PC-3 (cell line): ENCODE data around the gene TSR2. TPM values are rescaled to one million over a fixed set of nuclear protein-coding genes. Genes with fewer than 3 reads are reported as not detected.

Experiments
- ATAC-seq: fragments of 200-7000 bp; cut with Tn5 transposase; 2 replicates; pipeline ENCODE4 v1.9.1; 2020; ENCODE audit warnings: mild to moderate bottlenecking, moderate library complexity
- BruUV-seq: library from RNA; stranded (reverse); fragments of 400-500 nt; replicated peaks from 2 replicates; lab custom pipeline; 2021; lab: Mats Ljungman, UMichigan
- CTCF ChIA-PET: fragments of 300-600 bp; sonication (Branson Sonifier 250); formaldehyde crosslinking; loops from one replicate; lab custom pipeline; 2022; ENCODE audit warnings: antibody characterized with exemption; lab: Charles Lee
- POLR2A ChIA-PET: fragments of 300-600 bp; sonication (Branson Sonifier 250); formaldehyde crosslinking; loops from one replicate; lab custom pipeline; 2022; ENCODE audit warnings: antibody characterized with exemption; ENCODE audit not compliant: unreplicated experiment; lab: Charles Lee
- DNase-seq: peaks from one replicate; pipeline ENCODE4 v3.0.0-alpha.2; 2015
- H2AFZ ChIP-seq: fragments of 300-600 bp; sonication (generic); 2 replicates; pipeline ENCODE4 v1.6.0; 2016; ENCODE audit warnings: antibody characterized with exemption, low read length
- H3F3A ChIP-seq: fragments of 300-600 bp; sonication (generic); one replicate; pipeline ENCODE4 v1.6.0; 2017; ENCODE audit warnings: antibody characterized with exemption, low read length, control low read depth, mild to moderate bottlenecking; ENCODE audit not compliant: unreplicated experiment
- H3K27ac ChIP-seq: fragments of 300-600 bp; sonication (generic); 2 replicates; pipeline ENCODE4 v1.5.1; 2016; ENCODE audit warnings: mild to moderate bottlenecking, low read length
- H3K27me3 ChIP-seq: fragments of 300-600 bp; sonication (generic); 2 replicates; pipeline ENCODE4 v1.6.1; 2016; ENCODE audit warnings: low read length, mixed read lengths
- H3K36me3 ChIP-seq: fragments of 300-600 bp; sonication (generic); 2 replicates; pipeline ENCODE4 v1.6.1; 2016; ENCODE audit warnings: low read depth, mixed run types, low read length, mixed read lengths
- H3K4me1 ChIP-seq: fragments of 300-600 bp; sonication (generic); 2 replicates; pipeline ENCODE4 v1.5.1; 2016; ENCODE audit warnings: low read length; ENCODE audit not compliant: insufficient read depth
- H3K4me2 ChIP-seq: fragments of 300-600 bp; sonication (generic); 2 replicates; pipeline ENCODE4 v1.6.0; 2016; ENCODE audit warnings: low read length
- H3K4me3 ChIP-seq: fragments of 300-600 bp; sonication (generic); 2 replicates; pipeline ENCODE4 v1.5.1; 2016; ENCODE audit warnings: mild to moderate bottlenecking, low read length, mixed read lengths
- H3K79me2 ChIP-seq: fragments of 300-600 bp; sonication (generic); 2 replicates; pipeline ENCODE4 v1.6.1; 2017; ENCODE audit warnings: low read length, mixed read lengths
- H3K9ac ChIP-seq: fragments of 300-600 bp; sonication (generic); 2 replicates; pipeline ENCODE4 v1.6.0; 2016; ENCODE audit warnings: mild to moderate bottlenecking, low read length
- H3K9me2 ChIP-seq: fragments of 300-600 bp; sonication (generic); replicated peaks from 2 replicates; pipeline ENCODE4 v1.6.1; 2016; ENCODE audit warnings: mixed run types, low read length, mixed read lengths
- H3K9me3 ChIP-seq: fragments of 300-600 bp; sonication (generic); 2 replicates; pipeline ENCODE4 v1.6.1; 2016; ENCODE audit warnings: low read length, mixed read lengths
- H4K20me1 ChIP-seq: fragments of 300-600 bp; sonication (generic); 2 replicates; pipeline ENCODE4 v1.6.1; 2016; ENCODE audit warnings: low read length, mixed read lengths
- EZH2 ChIP-seq: fragments of 300-600 bp; sonication (generic); IDR thresholded peaks from one replicate; pipeline ENCODE4 v1.6.1; 2017; ENCODE audit warnings: antibody characterized with exemption, mild to moderate bottlenecking, low read length; ENCODE audit not compliant: unreplicated experiment
- EZH2phosphoT487 ChIP-seq: fragments of 300-600 bp; sonication (generic); IDR thresholded peaks from 2 replicates; pipeline ENCODE4 v1.6.1; 2018; ENCODE audit warnings: mild to moderate bottlenecking, antibody characterized with exemption, low read length, borderline replicate concordance
- intact Hi-C: fragments of 100-400 bp; cut with micrococcal nuclease; formaldehyde crosslinking; loops from 2 replicates; pipeline ENCODE4 v1.9.0; 2023
- total RNA-seq: library from RNA; depleted of rRNA; stranded (reverse); fragments of >200 nt; gene quantifications from 2 replicates; pipeline ENCODE4 v1.2.3, GENCODE V29; 2014; rRNA removed
- TF ChIP-seq, protein P1 (sequence below): fragments of 300-600 bp; sonication (generic); conservative IDR thresholded peaks from 2 replicates; pipeline ENCODE4 v1.5.1; 2017; ENCODE audit warnings: antibody characterized with exemption, low read depth, mild to moderate bottlenecking, low read length

TSR2 gene
- total RNA-seq, 1 experiment from 2014 or later, result 38.6 TPM

DNA sequence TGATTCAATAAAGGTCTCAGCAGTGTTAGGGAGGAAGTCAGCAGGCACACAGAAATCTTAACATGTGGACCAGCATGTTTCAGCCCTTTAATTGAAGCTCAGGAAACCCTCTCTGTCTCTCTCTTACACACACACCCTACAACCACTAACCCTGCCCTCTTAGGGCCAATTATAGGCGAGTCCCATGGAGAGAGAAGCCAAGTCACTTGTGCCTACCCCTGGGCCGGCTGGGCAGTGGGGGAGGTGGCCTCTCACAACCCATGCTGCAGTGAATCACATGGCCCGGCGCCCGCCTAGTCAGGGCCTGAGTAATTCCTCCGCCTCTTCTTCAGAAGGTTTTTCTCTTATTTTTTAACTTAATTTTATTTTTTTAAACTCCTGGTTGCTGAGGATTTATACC is 52.1 kb downstream of the TSR2 start:
- H2AFZ ChIP-seq, result peak overlapping the region; percentile 85
- intact Hi-C loops, result no loop called here
- peak; percentile 55 for DNase-seq
- no peaks in the 10 kb centered on the region for H3K27me3 ChIP-seq
- peaks cover 41% of the 10 kb centered on the region for H3K79me2 ChIP-seq
- no peaks in the 10 kb centered on the region for H3K9me2 ChIP-seq
- H3F3A ChIP-seq, result no peaks in the 10 kb centered on the region
- no peak overlapping the region for H3K4me3 ChIP-seq
- TSS peak; percentile 9 for BruUV-seq
- ChIA-PET CTCF (no interaction called here), POLR2A (no interaction called here)
- peak overlapping the region; percentile 25 for H3K27ac ChIP-seq
- H3K9ac ChIP-seq, result peak overlapping the region; percentile 29; the same call in 1 of the 2 replicates
- H3K36me3 ChIP-seq, result no peaks in the 10 kb centered on the region
- peaks cover 17% of the 10 kb centered on the region for H3K4me1 ChIP-seq
- TF ChIP-seq, protein P1, sequence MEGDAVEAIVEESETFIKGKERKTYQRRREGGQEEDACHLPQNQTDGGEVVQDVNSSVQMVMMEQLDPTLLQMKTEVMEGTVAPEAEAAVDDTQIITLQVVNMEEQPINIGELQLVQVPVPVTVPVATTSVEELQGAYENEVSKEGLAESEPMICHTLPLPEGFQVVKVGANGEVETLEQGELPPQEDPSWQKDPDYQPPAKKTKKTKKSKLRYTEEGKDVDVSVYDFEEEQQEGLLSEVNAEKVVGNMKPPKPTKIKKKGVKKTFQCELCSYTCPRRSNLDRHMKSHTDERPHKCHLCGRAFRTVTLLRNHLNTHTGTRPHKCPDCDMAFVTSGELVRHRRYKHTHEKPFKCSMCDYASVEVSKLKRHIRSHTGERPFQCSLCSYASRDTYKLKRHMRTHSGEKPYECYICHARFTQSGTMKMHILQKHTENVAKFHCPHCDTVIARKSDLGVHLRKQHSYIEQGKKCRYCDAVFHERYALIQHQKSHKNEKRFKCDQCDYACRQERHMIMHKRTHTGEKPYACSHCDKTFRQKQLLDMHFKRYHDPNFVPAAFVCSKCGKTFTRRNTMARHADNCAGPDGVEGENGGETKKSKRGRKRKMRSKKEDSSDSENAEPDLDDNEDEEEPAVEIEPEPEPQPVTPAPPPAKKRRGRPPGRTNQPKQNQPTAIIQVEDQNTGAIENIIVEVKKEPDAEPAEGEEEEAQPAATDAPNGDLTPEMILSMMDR, result no peak
- TF ChIP-seq EZH2phosphoT487, result no peak
- TF ChIP-seq EZH2, result no peak
- H4K20me1 ChIP-seq, result no peaks in the 10 kb centered on the region
- peak; percentile 42 for ATAC-seq
- peak overlapping the region; percentile 55 for H3K4me2 ChIP-seq
- H3K9me3 ChIP-seq, result no peaks in the 10 kb centered on the region

DNA sequence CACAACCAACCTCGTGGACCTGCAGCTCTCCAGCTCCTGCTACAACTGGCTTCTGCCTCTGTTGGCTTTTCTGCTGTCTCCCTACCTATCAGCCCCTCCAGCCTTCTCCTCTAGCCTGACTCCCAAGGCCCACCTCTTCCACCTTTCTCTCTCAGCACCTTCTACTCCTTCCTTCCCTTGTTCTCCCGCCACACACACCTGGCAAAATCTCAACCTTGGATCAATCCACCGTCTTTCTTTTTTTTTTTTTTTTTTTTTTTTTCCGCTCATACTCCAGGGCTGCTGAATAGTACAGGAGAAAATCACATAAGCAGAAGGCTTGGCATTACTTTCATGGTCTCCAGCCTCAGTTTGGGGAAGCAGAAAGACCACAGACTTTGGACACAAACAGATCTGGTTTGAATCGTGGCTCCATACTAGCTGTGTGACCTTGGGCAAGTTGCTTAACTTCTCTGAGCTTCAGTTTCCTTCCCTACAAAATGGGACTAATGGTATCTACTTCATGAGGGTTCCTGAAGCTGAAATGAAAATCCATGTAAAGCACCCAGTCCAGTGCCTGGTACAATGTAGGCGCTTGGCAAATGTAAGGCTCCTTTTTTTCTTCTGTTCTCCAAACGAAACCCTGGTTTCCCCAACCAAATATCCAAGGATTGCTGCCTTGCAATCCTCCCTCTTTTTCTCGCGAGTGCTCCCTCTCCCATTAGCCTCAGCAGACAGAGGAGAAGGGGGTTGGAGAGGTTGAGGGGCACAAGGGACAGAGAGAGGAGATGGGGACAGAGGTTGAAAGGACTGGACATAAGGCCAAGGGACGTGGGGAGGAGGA is 54.2 kb downstream of the TSR2 start:
- TF ChIP-seq EZH2phosphoT487 (no peak), EZH2 (no peak)
- TF ChIP-seq, protein P1, result no peak
- Histone ChIP-seq H4K20me1 (no peaks in the 10 kb centered on the region), H3K4me2 (peak overlapping the region; percentile 84), H3K4me1 (peaks cover 17% of the 10 kb centered on the region), H3K27me3 (no peaks in the 10 kb centered on the region), H3K36me3 (no peaks in the 10 kb centered on the region), H3F3A (no peaks in the 10 kb centered on the region), H3K79me2 (peaks cover 41% of the 10 kb centered on the region), H3K9ac (peak overlapping the region; percentile 77), H3K27ac (no peak overlapping the region), H3K4me3 (peak overlapping the region; percentile 84), H2AFZ (peak overlapping the region; percentile 86), H3K9me3 (no peaks in the 10 kb centered on the region), H3K9me2 (no peaks in the 10 kb centered on the region)
- ATAC-seq, result no peak
- ChIA-PET POLR2A (no interaction called here), CTCF (no interaction called here)
- DNase-seq, result no peak
- intact Hi-C loops, result no loop called here
- TSS peak; percentile 53 for BruUV-seq

Other genes with a start within 250 kb of the TSR2 start
- gene WNK3, start 82.4 kb upstream of the TSR2 start, total RNA-seq, result 0.06 and 0.33 TPM in 2 replicates
- 9.9 and 18.5 TPM in 2 replicates for gene FGD1, start 55.8 kb downstream of the TSR2 start, total RNA-seq
- 50.3 and 63.7 TPM in 2 replicates for gene GNL3L, start 89.8 kb downstream of the TSR2 start, total RNA-seq